A673 (cell line): Measurements from ENCODE around the gene KIDINS220.

ENCODE experiments used
- CTCF ChIP-seq: fragments of 300-800, 200-600 bp; sonication (generic); conservative IDR thresholded peaks from 2 replicates; pipeline ENCODE4 v1.5.1; 2017; ENCODE audit warnings: low read depth, mild to moderate bottlenecking, antibody characterized with exemption, low read length, moderate library complexity, mixed read lengths
- EZH2 ChIP-seq: fragments of 200-600 bp; sonication (generic); IDR thresholded peaks from 2 replicates; pipeline ENCODE4 v1.6.1; 2017; ENCODE audit warnings: borderline replicate concordance, low read depth, mild to moderate bottlenecking, mixed read lengths, antibody characterized with exemption, low read length; ENCODE audit not compliant: poor library complexity, severe bottlenecking

- no peak for TF ChIP-seq CTCF
- TF ChIP-seq EZH2 = no peak
These were observed 47.4 kb upstream of the KIDINS220 start for GRCh38 chr2:8884812-8885211.
